HG03442 (cell line): Measurements from ENCODE around the gene CCNL2.
"Not testable (repeated sequence)": the region's sequence is repeated elsewhere in the genome, so short reads cannot be mapped to it uniquely, and the experiment has no call there.

ENCODE experiments used
- ATAC-seq: cut with Tn5 transposase; IDR thresholded peaks from one replicate; pipeline ENCODE4 v1.9.1; 2021; ENCODE audit warnings: mild to moderate bottlenecking, moderate library complexity; ENCODE audit not compliant: unreplicated experiment

The CCNL2 gene

DNA sequence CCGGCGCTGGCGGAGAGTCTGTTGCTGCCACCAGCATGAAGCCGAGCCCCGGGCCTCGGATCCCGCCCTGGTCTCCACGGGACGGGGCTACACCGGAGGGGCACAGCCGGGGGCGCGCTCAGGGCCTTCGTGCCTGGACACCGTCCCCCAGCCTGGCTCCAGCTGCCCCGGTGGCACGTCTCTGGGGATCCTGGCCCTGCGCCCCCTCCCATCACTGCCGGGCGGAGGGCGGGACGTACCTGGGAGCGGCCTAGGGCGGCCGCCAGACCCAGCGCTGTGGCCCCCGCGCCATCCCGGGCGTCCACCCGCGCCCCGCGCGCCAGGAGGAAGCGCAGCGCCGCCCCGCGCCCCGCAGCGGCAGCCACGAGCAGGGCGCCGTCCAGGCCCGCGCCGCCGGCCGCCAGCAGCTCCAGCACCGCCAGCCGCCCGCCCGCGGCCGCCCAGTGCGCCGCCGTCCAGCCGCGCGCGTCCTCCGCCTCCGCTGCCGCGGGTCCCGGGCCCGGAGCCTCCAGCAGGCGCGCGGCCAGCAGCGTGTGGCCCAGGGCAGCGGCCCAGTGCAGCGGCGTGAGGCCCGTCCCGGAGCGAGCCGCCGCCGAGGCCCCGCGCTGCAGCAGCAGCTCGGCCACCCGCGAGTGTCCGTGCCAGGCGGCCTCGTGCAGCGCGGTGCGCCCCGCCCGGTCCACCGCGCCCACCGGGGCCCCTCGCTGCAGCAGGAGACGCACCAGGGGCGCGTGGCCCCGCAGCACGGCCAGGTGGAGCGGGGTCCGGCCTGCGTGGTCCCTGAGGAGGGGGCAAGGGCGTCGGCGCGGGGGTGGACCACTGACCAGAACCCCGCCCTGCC, 20.9 kb upstream of the CCNL2 start:
- no peak for ATAC-seq

DNA sequence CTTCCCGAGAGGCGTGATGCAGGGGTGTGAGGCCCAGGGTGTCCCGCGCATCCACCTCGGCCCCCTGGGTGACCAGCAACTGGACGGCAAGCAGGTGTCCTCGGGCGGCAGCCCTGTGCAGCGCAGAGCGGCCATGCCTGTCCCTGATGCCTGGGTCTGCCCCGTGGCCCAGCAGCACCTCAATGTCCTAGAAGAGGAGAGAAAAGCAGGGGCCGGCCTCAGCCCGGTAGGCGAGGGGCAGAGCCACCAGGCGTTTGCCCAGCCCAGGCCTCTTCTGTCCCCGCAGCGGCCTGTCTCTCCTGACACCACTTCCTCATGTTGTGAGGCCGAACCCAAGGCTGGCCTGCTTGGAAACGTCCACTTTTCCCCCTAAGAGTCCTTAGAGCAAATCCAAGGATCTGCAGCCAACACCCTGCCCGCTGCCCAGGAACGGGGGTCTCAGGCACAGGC, 20.3 kb upstream of the CCNL2 start:
- ATAC-seq = no peak

DNA sequence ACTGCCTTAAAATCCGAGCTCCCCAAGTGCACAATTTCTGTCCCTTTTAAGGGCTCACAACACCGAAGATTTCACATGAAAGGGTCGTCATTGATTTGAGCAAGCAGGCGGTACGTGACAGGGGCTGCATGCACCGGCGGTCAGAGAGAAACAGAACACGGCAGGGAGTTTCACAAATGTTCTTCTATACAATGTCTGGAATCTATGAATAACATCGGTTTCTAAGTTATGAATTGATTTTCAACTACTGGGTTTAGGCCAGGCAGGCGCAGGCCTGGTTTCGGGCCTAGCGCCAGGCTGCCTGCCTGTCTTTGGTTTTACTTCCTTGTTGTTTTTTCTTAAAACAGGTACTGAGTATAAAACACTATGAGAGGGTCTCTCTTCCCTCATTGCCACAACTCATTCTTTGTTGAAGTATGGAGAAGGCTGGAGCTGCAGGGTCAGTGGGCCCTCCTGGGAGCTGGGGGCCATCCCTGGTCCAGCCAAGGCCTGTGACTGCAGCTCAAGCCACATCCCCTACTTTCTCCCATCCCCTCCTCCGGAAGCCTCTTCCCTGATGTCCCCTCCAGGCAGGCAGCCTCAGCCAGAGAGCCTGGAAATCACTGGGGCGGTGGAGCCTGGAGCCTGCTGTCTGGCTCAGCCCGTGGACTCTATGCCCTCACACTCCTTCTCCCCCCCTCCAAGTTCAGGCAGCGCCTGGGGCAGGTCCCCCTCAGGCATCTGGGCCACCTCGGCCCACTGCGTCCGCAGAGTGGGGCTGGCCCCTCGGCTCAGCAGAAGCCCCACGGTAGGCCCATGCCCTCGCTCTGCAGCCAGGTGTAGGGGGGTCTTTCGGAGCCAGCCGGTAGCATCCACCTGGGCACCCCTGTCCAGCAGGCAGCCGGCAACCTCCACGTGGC, 19.6 kb upstream of the CCNL2 start:
- ATAC-seq = no peak

DNA sequence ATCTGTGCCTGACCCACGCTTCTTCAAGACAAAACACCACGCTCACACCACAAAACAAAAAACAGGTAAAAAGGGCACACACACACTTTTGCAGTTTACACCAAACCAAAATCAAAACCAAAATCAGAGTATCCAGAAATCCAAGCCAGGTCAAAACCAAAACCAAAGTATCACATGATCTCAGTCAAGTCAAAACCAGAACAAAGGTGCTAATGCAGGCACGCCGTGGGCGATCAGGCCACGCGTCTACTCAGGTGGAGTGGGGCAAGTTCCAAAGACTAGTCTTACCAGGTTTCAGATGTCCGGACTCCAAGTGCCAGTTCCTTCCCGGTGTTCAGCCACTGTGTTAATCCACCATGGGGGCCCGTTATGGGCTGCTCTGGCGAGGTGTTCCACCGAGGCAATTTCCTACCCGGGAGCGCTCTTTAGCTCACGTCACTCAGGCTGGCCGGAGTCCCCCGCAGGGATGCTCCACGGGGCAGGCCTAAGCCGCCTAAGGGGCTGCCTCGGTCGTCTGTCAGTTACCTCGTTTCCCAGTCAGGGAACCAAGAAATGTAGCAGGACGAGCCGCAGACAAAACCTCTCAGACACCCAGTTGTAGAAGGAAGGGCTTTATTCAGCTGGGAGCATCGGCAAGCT, 18.8 kb upstream of the CCNL2 start:
- ATAC-seq = not testable (repeated sequence)

DNA sequence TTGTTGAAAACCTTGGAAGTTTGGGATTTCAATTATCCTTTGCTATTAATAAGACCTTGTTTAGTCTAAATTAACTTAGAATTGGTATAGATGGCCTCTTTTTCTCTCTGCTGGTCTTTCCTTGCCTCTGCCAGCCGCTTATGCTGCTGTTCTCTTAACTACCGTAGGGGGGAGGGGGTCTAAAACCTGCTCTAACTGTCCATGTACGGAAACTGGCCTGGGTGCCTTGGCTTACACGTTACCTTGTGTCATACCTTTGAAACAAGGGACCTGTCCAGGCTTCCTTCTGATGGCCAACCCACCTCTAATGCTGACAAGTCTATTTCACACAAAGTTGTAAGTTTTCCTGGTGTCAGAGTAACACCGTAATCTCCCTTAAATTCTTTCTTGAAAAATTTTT, 18.3 kb upstream of the CCNL2 start:
- not testable (repeated sequence) for ATAC-seq

DNA sequence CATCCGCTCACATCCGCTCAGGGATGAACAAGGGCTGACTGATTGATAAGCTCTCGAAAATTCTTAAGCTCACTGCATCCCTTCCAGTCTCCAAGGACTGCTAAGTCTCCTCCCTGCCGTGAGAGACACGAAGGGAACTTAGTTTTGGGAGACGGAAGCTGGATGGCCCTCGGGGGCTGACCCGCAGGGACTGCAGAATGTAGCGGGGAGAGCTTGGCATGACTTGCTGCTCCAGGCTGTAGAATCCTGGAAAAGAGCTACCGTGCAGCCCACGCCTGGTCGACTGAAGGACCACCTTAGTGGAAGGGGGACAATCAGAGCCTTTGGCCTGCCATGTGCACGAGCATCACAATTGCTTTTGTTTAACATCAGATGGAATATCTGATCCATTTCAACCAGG, 16.6 kb upstream of the CCNL2 start:
- ATAC-seq = no peak

DNA sequence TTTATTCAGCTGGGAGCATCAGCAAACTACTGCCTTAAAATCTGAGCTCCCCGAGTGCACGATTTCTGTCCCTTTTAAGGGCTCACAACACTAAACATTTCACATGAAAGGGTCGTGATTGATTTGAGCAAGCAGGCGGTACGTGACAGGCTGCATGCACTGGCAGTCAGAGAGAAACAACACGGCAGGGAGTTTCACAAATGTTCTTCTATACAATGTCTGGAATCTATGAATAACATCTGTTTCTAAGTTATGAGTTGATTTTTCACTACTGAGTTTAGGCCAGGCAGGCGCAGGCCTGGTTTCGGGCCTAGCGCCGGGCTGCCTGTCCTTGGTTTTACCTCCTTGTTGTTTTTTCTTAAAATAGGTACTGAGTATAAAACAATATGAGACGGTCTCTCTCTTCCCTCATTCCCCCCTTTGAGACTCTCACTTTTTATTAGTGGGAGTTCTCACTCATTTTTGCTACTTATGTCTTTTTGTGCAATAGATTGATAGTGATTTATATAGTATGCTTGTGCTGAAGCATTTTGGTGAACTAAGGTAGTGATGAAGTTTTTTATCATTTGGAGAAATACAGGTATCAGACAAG, 13.3 kb upstream of the CCNL2 start:
- not testable (repeated sequence) for ATAC-seq

DNA sequence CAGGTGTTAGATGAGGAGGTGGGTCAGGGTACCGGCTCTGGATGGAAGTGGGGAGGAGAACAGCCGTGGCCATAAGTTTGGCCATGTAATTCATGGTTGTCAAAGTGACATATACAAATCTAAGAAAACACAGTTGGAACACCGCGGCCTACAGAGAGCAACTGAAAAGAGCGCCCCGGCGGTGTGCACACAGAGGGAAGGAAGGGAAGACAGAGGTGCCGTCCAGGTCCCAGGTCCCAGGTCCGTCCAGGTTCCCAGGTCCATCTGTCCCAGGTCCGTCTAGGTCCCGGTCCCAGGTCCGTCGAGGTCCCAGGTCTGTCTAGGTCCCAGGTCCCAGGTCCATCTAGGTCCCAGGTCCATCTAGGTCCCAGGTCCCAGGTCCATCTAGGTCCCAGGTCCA, 12.5 kb upstream of the CCNL2 start:
- no peak for ATAC-seq

DNA sequence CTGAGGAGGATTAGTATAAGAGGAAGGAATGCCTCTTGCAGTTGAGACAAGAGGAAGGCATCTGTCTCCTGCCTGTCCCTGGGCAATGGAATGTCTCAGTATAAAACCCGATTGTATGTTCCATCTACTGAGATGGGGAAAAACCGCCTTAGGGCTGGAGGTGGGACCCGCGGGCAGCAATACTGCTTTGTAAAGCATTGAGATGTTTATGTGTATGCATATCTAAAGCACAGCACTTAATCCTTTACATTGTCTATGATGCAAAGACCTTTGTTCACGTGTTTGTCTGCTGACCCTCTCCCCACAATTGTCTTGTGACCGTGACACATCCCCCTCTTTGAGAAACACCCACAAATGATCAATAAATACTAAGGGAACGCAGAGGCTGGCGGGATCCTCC, 11.1 kb upstream of the CCNL2 start:
- not testable (repeated sequence) for ATAC-seq

DNA sequence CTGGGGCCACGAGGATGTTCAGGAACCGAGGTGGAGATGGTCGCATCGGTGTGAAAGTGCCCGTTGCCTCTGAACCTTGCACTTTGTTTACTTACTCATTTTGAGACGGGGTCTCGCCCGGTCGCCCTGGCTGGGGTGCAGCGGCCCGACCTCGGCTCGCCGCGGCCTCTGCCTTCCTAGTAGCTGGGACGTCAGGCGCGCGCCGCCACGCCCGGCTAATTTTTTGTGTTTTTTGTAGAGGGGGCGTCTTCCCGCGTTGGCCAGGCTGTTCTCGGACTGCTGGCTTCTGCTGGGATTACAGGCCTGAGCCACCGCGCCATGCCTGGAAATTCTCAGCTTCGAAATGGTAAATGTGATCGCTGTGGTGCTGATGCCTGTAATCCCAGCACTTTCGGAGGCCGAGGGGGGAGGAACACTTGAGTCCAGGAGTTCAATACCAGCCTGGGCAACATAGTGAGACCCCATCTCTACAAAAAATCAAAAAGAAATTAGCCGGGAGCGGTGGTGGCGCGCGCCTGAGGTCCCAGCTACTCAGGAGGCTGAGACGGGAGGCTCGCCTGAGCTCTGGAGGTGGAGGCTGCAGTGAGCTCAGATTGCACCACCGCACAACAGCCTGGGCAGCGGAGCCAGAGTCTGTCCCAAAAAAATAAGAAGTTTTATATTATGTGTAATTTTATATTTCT, 8.6 kb upstream of the CCNL2 start:
- peak; percentile 16 for ATAC-seq

DNA sequence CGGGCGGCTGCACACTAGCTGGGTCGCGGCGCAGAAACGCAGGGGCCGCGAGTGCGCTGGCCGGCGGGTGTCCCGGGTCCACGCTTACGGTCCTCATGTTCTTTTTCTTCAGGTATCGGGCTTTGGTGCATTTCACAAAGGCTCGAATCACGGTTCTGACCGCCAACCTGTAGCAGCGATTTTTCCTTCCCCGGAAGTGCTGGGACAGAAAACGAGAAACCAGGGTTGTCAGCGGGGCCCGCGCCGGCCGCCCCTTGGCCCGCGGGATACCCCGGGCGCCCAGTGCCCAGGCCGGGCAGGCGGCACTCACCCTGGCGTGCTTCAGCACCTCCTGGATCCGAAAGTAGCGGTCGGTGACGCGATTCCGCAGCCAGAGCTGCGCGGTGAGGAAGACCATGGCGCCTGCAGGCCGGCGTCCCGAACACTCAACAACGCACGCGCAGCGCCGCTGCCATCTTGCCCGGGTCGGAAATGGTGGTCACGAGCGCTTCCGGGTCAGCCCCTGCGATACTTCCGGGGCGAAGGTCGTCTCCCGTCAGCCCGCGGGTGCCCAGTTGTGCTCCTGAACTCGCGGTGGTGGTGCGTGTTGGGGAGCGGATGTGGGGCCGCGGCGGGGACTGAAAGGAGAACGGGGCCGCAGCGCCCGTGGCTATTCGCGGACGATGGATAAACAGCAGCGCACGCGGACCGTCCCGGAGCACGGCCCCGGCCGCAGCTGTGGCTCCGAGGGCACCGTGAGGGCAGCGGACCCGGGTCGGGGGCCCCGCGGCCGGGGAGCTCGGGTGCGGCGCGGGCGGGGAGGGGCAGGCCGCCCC, 7.9 kb upstream of the CCNL2 start, which contains the start of gene MRPL20:
MRPL20 (minus strand) TSS at position 473 of the 815 bp plus-strand sequence; CDS start at position 397, 76 bp downstream.
- ATAC-seq = peak; percentile 90

DNA sequence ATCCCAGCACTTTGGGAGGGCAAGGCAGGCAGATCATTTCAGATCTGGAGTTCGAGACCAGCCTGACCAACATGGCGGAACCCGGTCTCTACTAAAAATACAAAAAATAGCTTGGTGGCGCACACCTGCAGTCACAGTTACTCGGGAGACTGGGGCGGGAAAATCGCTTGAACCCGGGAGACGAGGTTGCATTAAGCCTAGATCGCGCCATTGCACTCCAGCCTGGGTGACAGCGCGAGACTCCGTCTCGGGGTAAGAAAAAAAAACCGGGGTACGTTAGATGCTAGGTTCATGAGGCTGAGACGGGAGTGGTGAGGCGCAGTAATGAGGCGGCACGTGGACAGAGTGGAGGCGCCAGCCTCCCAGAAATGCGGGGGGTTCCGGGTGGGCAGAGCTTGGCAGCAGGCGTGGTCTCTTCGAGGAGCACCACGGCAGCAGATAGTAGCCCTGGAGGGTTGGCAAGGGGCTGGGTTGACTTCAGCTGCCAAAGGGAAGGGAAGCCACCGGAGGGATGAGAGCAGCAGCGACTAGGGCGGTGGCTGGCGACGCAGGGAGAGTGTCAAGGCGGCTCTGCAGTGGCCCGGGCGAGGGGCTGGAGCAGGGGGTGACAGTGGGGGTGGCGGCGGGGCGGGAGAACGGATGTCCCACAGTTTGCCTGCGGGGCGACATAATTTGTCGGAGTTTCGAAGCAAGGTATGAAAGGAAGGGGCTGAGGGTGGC, 7.1 kb upstream of the CCNL2 start:
- ATAC-seq = no peak

DNA sequence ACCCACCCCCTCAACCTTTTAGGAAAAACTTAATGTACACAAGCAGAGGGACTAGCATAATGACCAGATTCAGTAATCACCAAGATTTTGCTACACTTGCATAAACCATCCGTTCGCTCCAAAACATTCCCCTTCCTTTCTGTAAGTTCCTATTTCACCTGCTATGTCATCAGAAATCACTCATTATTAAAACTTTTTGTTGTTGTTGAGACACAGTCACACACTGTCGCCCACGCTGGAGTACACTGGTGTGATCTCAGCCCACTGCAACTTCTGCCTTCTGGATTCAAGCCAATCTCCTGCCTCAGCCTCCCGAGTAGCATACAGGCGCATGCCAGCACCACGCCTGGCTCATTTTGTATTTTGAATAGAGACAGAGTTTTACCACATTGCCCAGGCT, 4.5 kb upstream of the CCNL2 start:
- no peak for ATAC-seq

DNA sequence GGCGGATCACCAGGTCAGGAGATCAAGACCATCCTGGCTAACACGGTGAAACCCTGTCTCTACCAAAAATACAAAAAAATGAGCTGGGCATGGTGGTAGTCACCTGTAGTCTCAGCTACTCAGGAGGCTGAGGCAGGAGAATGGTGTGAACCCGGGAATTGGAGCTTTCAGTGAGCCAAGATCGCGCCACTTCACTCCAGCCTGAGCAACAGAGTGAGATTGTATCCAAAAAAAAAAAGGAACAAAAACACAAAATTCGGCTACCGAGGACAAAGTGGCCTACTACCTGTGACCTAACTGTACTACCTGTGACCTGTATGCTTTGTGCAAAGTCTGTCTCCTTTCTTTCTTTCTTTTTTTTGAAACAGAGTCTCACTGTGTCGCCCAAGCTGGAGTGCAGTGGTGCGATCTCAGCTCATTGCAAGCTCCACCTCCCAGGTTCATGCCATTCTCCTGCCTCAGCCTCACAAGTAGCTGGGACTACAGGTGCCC, 3.8 kb upstream of the CCNL2 start:
- not testable (repeated sequence) for ATAC-seq

DNA sequence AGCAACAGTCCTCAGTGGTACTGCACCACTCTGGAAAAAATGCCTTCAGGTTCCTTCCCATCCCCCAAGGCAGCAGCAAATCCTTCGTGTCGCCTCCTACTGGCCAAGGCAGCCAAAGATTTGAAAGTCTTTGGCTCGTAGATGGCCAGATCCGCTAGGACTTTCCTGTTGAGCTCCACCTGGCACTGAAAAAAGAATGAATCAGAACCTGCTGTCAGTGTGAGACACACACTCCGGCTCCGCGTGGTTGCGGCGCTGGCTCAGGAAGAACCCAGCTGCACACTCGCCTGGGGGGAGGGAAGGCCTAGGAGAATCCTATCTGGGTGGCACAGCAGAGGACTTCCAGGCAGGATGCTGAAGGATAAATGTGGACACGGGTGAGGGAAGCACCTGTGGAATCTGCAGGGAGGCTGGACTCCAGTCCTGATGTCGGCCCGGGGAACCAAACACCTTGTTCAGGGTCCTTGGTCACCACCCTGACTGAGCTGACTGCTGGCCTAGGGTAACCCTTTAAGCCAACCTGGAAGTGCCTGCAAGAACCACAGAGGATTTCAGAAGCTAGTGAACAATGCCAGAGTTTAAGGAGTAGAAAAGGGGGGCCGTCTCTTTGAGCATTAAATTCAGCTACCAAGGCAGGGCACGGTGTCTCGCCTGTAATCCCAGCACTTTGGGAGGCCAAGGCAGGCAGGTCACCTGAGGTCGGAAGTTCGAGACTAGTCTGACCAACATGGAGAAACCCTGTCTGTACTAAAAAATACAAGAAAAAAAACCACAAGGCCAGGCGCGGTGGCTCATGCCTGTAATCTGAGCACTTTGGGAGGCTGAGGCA, 3.2 kb upstream of the CCNL2 start:
- no peak for ATAC-seq

DNA sequence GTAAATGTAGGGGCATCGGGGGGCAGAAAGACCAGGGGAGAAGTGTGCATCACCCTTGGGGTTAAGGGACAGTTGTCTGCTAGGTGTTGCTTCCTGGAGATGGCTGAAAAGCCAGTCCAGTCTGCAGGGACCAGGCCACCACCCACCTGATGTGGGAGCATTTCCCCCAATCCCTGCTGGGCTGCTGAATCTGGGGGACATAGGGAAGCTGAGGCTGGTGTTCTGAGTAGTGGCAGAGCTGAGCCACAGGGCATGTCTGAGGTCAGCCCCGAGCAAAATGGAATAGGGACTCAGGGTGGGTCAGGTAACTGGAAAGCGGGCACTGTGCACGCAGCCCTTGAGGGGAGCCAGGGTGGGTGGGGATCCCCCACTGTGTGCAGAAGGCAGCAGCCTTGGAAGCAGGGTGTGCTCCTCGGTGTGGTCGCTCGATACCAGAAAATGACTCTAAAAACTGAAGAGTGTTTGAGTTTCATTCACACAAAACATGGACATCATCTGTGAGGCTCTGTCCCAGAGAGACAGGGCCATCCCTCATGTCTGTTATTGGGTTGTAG, 2.4 kb upstream of the CCNL2 start:
- no peak for ATAC-seq
